ENCODE results near the gene NUDT16. TPM values are rescaled to one million over a fixed set of nuclear protein-coding genes. Genes with fewer than 3 reads are reported as not detected.

NUDT16 gene
- total and polyA plus RNA-seq, 9 of the 15 experiments (the other 6 are each of a cell fraction or from before 2014, with no cell fraction given), result 1.5 to 11.4 (median 7.6) TPM

DNA sequence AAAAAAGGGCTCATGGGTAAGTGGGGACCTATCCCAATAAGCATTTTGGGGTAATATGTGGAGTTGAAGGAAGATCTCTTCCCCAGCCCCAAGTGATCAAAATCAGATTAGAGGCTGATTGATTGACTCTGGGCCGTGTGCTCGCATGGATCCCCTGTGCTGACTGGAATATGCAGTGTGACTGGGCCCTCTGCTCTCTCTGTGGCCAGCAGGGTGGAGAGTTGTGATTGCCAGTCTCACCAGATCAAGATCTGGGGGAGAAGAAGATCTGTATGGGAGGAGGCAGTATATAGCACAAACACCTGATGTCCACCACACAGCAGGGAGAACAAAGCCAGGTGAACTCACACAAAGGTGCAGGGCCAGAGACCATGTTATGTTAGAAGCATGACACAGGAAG is 8.8 kb downstream of the NUDT16 start (continued):
- TF ChIP-seq, protein P1, sequence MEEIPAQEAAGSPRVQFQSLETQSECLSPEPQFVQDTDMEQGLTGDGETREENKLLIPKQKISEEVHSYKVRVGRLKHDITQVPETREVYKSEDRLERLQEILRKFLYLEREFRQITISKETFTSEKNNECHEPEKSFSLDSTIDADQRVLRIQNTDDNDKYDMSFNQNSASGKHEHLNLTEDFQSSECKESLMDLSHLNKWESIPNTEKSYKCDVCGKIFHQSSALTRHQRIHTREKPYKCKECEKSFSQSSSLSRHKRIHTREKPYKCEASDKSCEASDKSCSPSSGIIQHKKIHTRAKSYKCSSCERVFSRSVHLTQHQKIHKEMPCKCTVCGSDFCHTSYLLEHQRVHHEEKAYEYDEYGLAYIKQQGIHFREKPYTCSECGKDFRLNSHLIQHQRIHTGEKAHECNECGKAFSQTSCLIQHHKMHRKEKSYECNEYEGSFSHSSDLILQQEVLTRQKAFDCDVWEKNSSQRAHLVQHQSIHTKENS (CRISPR knock-in tag; IDR thresholded peaks at IDR 0.05), result no peak
- TF ChIP-seq NEUROD1 (IDR thresholded peaks at IDR 0.05; ENCODE audit: borderline replicate concordance, low read depth, low read length, partially characterized antibody), result no peak
- no peak for TF ChIP-seq EP300 (IDR thresholded peaks at IDR 0.05; ENCODE audit: low read length)
- TF ChIP-seq CEBPB (tag; IDR thresholded peaks at IDR 0.05), result no peak
- TF ChIP-seq, protein P2, sequence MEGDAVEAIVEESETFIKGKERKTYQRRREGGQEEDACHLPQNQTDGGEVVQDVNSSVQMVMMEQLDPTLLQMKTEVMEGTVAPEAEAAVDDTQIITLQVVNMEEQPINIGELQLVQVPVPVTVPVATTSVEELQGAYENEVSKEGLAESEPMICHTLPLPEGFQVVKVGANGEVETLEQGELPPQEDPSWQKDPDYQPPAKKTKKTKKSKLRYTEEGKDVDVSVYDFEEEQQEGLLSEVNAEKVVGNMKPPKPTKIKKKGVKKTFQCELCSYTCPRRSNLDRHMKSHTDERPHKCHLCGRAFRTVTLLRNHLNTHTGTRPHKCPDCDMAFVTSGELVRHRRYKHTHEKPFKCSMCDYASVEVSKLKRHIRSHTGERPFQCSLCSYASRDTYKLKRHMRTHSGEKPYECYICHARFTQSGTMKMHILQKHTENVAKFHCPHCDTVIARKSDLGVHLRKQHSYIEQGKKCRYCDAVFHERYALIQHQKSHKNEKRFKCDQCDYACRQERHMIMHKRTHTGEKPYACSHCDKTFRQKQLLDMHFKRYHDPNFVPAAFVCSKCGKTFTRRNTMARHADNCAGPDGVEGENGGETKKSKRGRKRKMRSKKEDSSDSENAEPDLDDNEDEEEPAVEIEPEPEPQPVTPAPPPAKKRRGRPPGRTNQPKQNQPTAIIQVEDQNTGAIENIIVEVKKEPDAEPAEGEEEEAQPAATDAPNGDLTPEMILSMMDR (IDR thresholded peaks at IDR 0.05 in 2 of 3, conservative IDR thresholded peaks at IDR 0.05 in 1 of 3; ENCODE audit: insufficient read depth in 2 of 3, low read depth in 1 of 3, low read length in 3 of 3), result no peak
- TF ChIP-seq, protein P3, sequence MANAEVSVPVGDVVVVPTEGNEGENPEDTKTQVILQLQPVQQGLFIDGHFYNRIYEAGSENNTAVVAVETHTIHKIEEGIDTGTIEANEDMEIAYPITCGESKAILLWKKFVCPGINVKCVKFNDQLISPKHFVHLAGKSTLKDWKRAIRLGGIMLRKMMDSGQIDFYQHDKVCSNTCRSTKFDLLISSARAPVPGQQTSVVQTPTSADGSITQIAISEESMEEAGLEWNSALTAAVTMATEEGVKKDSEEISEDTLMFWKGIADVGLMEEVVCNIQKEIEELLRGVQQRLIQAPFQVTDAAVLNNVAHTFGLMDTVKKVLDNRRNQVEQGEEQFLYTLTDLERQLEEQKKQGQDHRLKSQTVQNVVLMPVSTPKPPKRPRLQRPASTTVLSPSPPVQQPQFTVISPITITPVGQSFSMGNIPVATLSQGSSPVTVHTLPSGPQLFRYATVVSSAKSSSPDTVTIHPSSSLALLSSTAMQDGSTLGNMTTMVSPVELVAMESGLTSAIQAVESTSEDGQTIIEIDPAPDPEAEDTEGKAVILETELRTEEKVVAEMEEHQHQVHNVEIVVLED (CRISPR knock-in tag; IDR thresholded peaks at IDR 0.05), result no peak
- TF ChIP-seq SIX5 (IDR thresholded peaks at IDR 0.05; ENCODE audit: borderline replicate concordance in 1 of 2, insufficient read depth in 1 of 2, low read depth in 1 of 2, low read length in 2 of 2), result no peak

All from K562 (cell line).